K562 (cell line): Measurements from ENCODE around the gene CEP131. TPM values are rescaled to one million over a fixed set of nuclear protein-coding genes. Genes with fewer than 3 reads are reported as not detected.

Experiments
- ATAC-seq: fragments of 200-7000 bp; cut with Tn5 transposase; 3 replicates; pipeline ENCODE4 v1.9.1; 2020; ENCODE audit warnings: moderate library complexity
- BruUV-seq: library from RNA; stranded (reverse); fragments of 400-500 nt; replicated peaks from 2 replicates; lab custom pipeline; 2021; lab: Mats Ljungman, UMichigan
- CTCF ChIA-PET: fragments of 300-600 bp; formaldehyde crosslinking; extraction: SDS; loops from one replicate; lab custom pipeline; 2021; ENCODE audit warnings: low intra/inter-chr PET ratio; lab: Yijun Ruan, JAX
- POLR2A ChIA-PET: fragments of 300-600, 350-650 bp; sonication (Branson Sonifier 250); formaldehyde crosslinking; extraction: SDS; loops from one replicate; lab custom pipeline; 2021; ENCODE audit warnings: antibody characterized with exemption, inconsistent platforms; lab: Yijun Ruan, JAX
- DNase-seq, 4 experiments: peaks; one replicate each; pipeline versions ENCODE4 v3.0.0 to v3.0.0-alpha.2; 2011 to 2018; ENCODE audit warnings: low spot score in 3 of 4, mixed read lengths in 3 of 4; ENCODE audit errors: extremely low read depth in 1 of 4
- FAIRE-seq: peaks from 2 replicates; lab custom pipeline; 2011; peaks lifted over from hg19 to GRCh38; lab: Jason Lieb, UNC
- H2AFZ ChIP-seq: 2 replicates; pipeline ENCODE4 v1.6.0; 2011; ENCODE audit warnings: low read depth, low read length, control low read depth, inconsistent platforms
- H3K27ac ChIP-seq: fragments of 200-600 bp; 3 replicates; pipeline ENCODE4 v1.8.0; 2011; ENCODE audit warnings: low read depth, mild to moderate bottlenecking, control low read depth, inconsistent platforms, low read length, moderate library complexity, mixed read lengths; ENCODE audit errors: extremely low read depth
- H3K27me3 ChIP-seq, 2 experiments: fragments of 300-600 bp in 1 of 2; 2 replicates in 1 of 2; 3 replicates in 1 of 2; pipeline versions ENCODE4 v1.6.0 to v1.8.0; 2011; ENCODE audit warnings: inconsistent platforms in 2 of 2, low read length in 2 of 2, mild to moderate bottlenecking in 1 of 2, mixed read lengths in 1 of 2, moderate library complexity in 1 of 2; ENCODE audit not compliant: control insufficient read depth in 2 of 2, insufficient read depth in 2 of 2
- H3K36me3 ChIP-seq: fragments of 300-600 bp; 3 replicates; pipeline ENCODE4 v1.8.0; 2011; ENCODE audit warnings: mild to moderate bottlenecking, low read length, inconsistent platforms; ENCODE audit not compliant: control insufficient read depth, insufficient read depth
- H3K4me1 ChIP-seq, 2 experiments: fragments of 200-600 bp in 1 of 2; replicated peaks in 1 of 2; 2 replicates in 1 of 2; 3 replicates in 1 of 2; pipeline versions ENCODE4 v1.5.1 to v1.8.0; 2011; ENCODE audit warnings: inconsistent platforms in 2 of 2, low read length in 2 of 2, mild to moderate bottlenecking in 1 of 2, mixed read lengths in 1 of 2, moderate library complexity in 1 of 2; ENCODE audit not compliant: control insufficient read depth in 2 of 2, insufficient read depth in 2 of 2
- H3K4me2 ChIP-seq: 2 replicates; pipeline ENCODE4 v1.6.1; 2011; ENCODE audit warnings: low read length, control low read depth, inconsistent platforms, mixed read lengths; ENCODE audit not compliant: insufficient read depth
- H3K4me3 ChIP-seq: fragments of 200-600 bp; sonication (generic), shearing (Covaris generic); 2 replicates; pipeline ENCODE4 v1.5.1; 2016; ENCODE audit warnings: control low read depth, inconsistent platforms
- H3K79me2 ChIP-seq: fragments of 200-600 bp; 3 replicates; pipeline ENCODE4 v1.8.0; 2011; ENCODE audit warnings: low read length, inconsistent platforms; ENCODE audit not compliant: control insufficient read depth, insufficient read depth
- H3K9ac ChIP-seq, 2 experiments: 2 replicates each; pipeline versions ENCODE4 v1.6.0 to v1.6.1; 2011; ENCODE audit warnings: low read depth in 2 of 2, low read length in 2 of 2, control low read depth in 1 of 2, inconsistent platforms in 1 of 2, mild to moderate bottlenecking in 1 of 2, mixed read lengths in 1 of 2; ENCODE audit not compliant: insufficient read depth in 1 of 2
- H3K9me1 ChIP-seq: one replicate; pipeline ENCODE4 v1.6.0; 2011; ENCODE audit warnings: inconsistent platforms, mild to moderate bottlenecking, low read length, moderate library complexity; ENCODE audit not compliant: control insufficient read depth, insufficient read depth
- H3K9me3 ChIP-seq: replicated peaks from 2 replicates; pipeline ENCODE4 v1.5.1; 2011; ENCODE audit warnings: low read depth, low read length, inconsistent platforms; ENCODE audit not compliant: control insufficient read depth, insufficient read depth
- H4K20me1 ChIP-seq: replicated peaks from 2 replicates; pipeline ENCODE4 v1.6.1; 2011; ENCODE audit warnings: low read length, inconsistent platforms, mixed read lengths; ENCODE audit not compliant: control insufficient read depth, insufficient read depth
- CBX1 ChIP-seq: sonication (generic); IDR thresholded peaks from 2 replicates; pipeline ENCODE4 v1.6.1; 2016; ENCODE audit warnings: antibody characterized with exemption, low read depth, mild to moderate bottlenecking
- KDM1A ChIP-seq, 2 experiments: fragments of 450-650 bp; IDR thresholded peaks; 2 replicates each; pipeline ENCODE4 v1.6.1; 2016; ENCODE audit warnings: mild to moderate bottlenecking in 2 of 2
- MAFF ChIP-seq: IDR thresholded peaks from 2 replicates; pipeline ENCODE4 v1.6.1; 2012; ENCODE audit warnings: low read length, improper control_type of control experiment
- MBD2 ChIP-seq: sonication (generic); IDR thresholded peaks from 2 replicates; pipeline ENCODE4 v1.6.1; 2016; ENCODE audit warnings: low read depth, borderline replicate concordance
- MCM5 ChIP-seq: fragments of 450-650 bp; IDR thresholded peaks from 2 replicates; pipeline ENCODE4 v1.6.1; 2016; ENCODE audit warnings: low read depth
- POLR2AphosphoS2 ChIP-seq: IDR thresholded peaks from 2 replicates; pipeline ENCODE4 v1.6.1; 2012; ENCODE audit warnings: low read length, improper control_type of control experiment
- POLR2B ChIP-seq: fragments of 450-650 bp; IDR thresholded peaks from 2 replicates; pipeline ENCODE4 v1.6.1; 2018; ENCODE audit warnings: low read depth; ENCODE audit not compliant: partially characterized antibody
- RAD51 ChIP-seq: fragments of 450-650 bp; IDR thresholded peaks from 2 replicates; pipeline ENCODE4 v1.7.1; 2016; ENCODE audit warnings: low read depth, mild to moderate bottlenecking, borderline replicate concordance
- SRSF3 ChIP-seq: fragments of 200-400 bp; formaldehyde crosslinking; IDR thresholded peaks from 2 replicates; pipeline ENCODE4 v1.6.1; 2016; ENCODE audit warnings: mild to moderate bottlenecking, low read length, moderate library complexity; ENCODE audit not compliant: insufficient read depth
- TARDBP ChIP-seq: fragments of 450-650 bp; IDR thresholded peaks from 2 replicates; pipeline ENCODE4 v1.6.1; 2016
- ZC3H11A ChIP-seq: IDR thresholded peaks from 2 replicates; pipeline ENCODE4 v1.6.1; 2012; ENCODE audit warnings: low read depth, low read length, improper control_type of control experiment
- ZNF12 ChIP-seq: sonication (generic); formaldehyde crosslinking; IDR thresholded peaks from 2 replicates; pipeline ENCODE4 v1.4.0; 2020; ENCODE audit warnings: mild to moderate bottlenecking, missing genetic modification reagents
- ZNF408 ChIP-seq: fragments of 250-450 bp; sonication (Bioruptor Pico); IDR thresholded peaks from 2 replicates; pipeline ENCODE4 v1.4.0; 2020; ENCODE audit warnings: low read depth, mild to moderate bottlenecking, moderate library complexity
- ZNF507 ChIP-seq: conservative IDR thresholded peaks from 2 replicates; pipeline ENCODE4 v1.6.1; 2017; ENCODE audit warnings: missing genetic modification characterization, missing compliant biosample characterization
- WGBS: fragments of 100-300 bp; shearing (Covaris generic); methylation state at CpG from one replicate; pipeline ENCODE4 v1.1.6; 2016; ENCODE audit warnings: low coverage, mixed read lengths; ENCODE audit not compliant: insufficient coverage; ENCODE audit errors: missing lambda C conversion rate; 5-methylcytosine and 5-hydroxymethylcytosine counted together
- in situ Hi-C: fragments of 300-500 bp; cut with MboI; formaldehyde crosslinking; loops from 4 replicates; pipeline ENCODE4 v1.15.0; 2018; ENCODE audit warnings: inconsistent platforms, mixed read lengths
- intact Hi-C: fragments of 100-400 bp; cut with micrococcal nuclease; formaldehyde crosslinking; loops from 2 replicates; pipeline ENCODE4 v1.14.2; 2022
- polyA plus RNA-seq, 8 experiments: library from polyadenylated mRNA; depleted of rRNA in 4 of 8; stranded (reverse) in 5 of 8; unstranded in 3 of 8; fragments of >200 nt; fragmentation: Nextera tagmentation in 2 of 8; fragmentation: Illumina TruSeq in 1 of 8; extraction: Ambion mirVana in 2 of 8; extraction: Trizol in 1 of 8; gene quantifications; 2 replicates each; pipeline versions ENCODE4 v1.2.1 to v1.2.3, GENCODE V29; 2011 to 2014; ENCODE audit warnings: inconsistent platforms in 1 of 8, missing spikeins in 1 of 8
- total RNA-seq, 7 experiments: library from RNA; depleted of rRNA in 6 of 7; stranded (reverse); fragments of >200 nt in 6 of 7; fragmentation: Illumina TruSeq in 2 of 7; extraction: Trizol in 2 of 7; gene quantifications; 2 replicates each; pipeline versions ENCODE4 v1.2.1 to v1.2.3, GENCODE V29; 2011 to 2021; ENCODE audit warnings: low replicate concordance in 1 of 7
- TF ChIP-seq, protein P1 (sequence below): sonication (generic); formaldehyde crosslinking; IDR thresholded peaks from 2 replicates; pipeline ENCODE4 v1.8.1; 2023; ENCODE audit warnings: mild to moderate bottlenecking, missing genetic modification reagents
- TF ChIP-seq, protein P2 (sequence below): sonication (generic); formaldehyde crosslinking; IDR thresholded peaks from 2 replicates; pipeline ENCODE4 v1.8.0; 2023; ENCODE audit warnings: mild to moderate bottlenecking, missing genetic modification reagents
- TF ChIP-seq, protein P3 (sequence below): fragments of 450-650 bp; conservative IDR thresholded peaks from 2 replicates; pipeline ENCODE4 v1.6.1; 2016; ENCODE audit warnings: missing genetic modification characterization, low read depth, mild to moderate bottlenecking, missing compliant biosample characterization, moderate library complexity
- TF ChIP-seq, protein P4 (sequence below): sonication (generic); formaldehyde crosslinking; IDR thresholded peaks from 2 replicates; pipeline ENCODE4 v1.9.0; 2022; ENCODE audit warnings: mild to moderate bottlenecking, missing genetic modification reagents

CEP131 gene
- total and polyA plus RNA-seq, 9 of the 15 experiments (the other 6 are each of a cell fraction or from before 2014, with no cell fraction given), result 0.24 to 21.2 (median 2.3) TPM

DNA sequence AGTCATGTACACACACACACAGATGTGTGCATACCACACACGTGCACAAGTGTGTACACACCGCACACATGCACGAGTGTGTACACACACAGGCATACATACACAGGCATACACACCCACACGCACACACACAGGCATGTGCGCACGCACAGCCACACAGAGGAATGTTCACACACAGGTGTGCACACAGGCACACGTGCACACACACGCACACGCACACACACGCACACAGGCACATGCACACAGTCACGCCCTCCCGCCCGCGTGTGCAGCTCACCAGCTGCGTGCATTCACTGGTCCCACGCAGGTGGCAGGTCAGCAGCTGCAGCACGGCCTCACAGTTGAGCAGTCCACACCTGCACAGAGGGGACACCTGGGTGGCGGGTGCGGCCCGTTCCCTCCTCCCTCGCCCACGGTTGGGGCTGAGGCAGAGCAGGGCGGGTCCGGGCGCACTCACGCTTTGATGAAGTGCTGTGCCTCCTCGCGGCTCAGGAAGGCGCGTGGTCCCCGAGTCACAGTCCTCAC, 8.4 kb upstream of the CEP131 start:
- in situ Hi-C loops (loop anchor here (25.0 kb wide), 1 partner anchor 94 kb away; no protein-coding TSS in a partner anchor), intact Hi-C loops (loop anchor here (10.0 kb wide), 1 partner anchor 216 kb away; no protein-coding TSS in a partner anchor)
- CTCF ChIA-PET, result interaction anchor here (0.6 to 1.6 kb wide), 4 partner anchors 88 to 198 kb away, joined by 3 to 8 read pairs (median 3); no protein-coding TSS in a partner anchor
- Histone ChIP-seq H2AFZ (no peak overlapping the region), H3K27ac (no peak overlapping the region), H3K79me2 (no peaks in the 10 kb centered on the region; the same call in 2 of the 3 replicates), H4K20me1 (peaks cover 31% of the 10 kb centered on the region), H3K4me3 (no peak overlapping the region), H3K9ac (peak overlapping the region in 1 of 2 experiments; percentile 45; a peak in 1 of 4 replicates), H3K27me3 (no peaks in the 10 kb centered on the region), H3K36me3 (peaks cover 29% of the 10 kb centered on the region; the same call in 2 of the 3 replicates), H3K4me1 (peaks cover 25 to 66% of the 10 kb centered on the region in 2 experiments), H3K9me3 (no peaks in the 10 kb centered on the region), H3K9me1 (peaks cover 9% of the 10 kb centered on the region), H3K4me2 (no peak overlapping the region)
- ATAC-seq (no peak), DNase-seq (peak in 1 of 4 experiments; percentile 17), FAIRE-seq (no peak)
- POLR2A ChIA-PET, result interaction anchor here (0.6 kb wide), 1 partner anchor 10 kb away, joined by 3 read pairs; no protein-coding TSS in a partner anchor
- 91% methylated on average over 15 of the region's 31 CpGs for WGBS
- BruUV-seq, result no TSS peak
- TF ChIP-seq ZNF408 (no peak), CBX1 (no peak), SRSF3 (no peak), POLR2AphosphoS2 (no peak), RAD51 (no peak), POLR2B (no peak), ZNF507 (tag) (no peak), MAFF (no peak), ZNF12 (CRISPR knock-in tag) (no peak), MCM5 (no peak), ZC3H11A (no peak), TARDBP (no peak), MBD2 (no peak), KDM1A (IDR thresholded peaks at IDR 0.05) (peak in 1 of 2 experiments; percentile 95; a peak in 2 of 4 replicates)
- TF ChIP-seq, protein P1, sequence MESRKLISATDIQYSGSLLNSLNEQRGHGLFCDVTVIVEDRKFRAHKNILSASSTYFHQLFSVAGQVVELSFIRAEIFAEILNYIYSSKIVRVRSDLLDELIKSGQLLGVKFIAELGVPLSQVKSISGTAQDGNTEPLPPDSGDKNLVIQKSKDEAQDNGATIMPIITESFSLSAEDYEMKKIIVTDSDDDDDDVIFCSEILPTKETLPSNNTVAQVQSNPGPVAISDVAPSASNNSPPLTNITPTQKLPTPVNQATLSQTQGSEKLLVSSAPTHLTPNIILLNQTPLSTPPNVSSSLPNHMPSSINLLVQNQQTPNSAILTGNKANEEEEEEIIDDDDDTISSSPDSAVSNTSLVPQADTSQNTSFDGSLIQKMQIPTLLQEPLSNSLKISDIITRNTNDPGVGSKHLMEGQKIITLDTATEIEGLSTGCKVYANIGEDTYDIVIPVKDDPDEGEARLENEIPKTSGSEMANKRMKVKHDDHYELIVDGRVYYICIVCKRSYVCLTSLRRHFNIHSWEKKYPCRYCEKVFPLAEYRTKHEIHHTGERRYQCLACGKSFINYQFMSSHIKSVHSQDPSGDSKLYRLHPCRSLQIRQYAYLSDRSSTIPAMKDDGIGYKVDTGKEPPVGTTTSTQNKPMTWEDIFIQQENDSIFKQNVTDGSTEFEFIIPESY (CRISPR knock-in tag), result peak; percentile 82
- TF ChIP-seq, protein P2, sequence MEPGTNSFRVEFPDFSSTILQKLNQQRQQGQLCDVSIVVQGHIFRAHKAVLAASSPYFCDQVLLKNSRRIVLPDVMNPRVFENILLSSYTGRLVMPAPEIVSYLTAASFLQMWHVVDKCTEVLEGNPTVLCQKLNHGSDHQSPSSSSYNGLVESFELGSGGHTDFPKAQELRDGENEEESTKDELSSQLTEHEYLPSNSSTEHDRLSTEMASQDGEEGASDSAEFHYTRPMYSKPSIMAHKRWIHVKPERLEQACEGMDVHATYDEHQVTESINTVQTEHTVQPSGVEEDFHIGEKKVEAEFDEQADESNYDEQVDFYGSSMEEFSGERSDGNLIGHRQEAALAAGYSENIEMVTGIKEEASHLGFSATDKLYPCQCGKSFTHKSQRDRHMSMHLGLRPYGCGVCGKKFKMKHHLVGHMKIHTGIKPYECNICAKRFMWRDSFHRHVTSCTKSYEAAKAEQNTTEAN (CRISPR knock-in tag), result 0 out of 2 replicates have a peak, but pooled peaks have one; percentile 29
- TF ChIP-seq, protein P3, sequence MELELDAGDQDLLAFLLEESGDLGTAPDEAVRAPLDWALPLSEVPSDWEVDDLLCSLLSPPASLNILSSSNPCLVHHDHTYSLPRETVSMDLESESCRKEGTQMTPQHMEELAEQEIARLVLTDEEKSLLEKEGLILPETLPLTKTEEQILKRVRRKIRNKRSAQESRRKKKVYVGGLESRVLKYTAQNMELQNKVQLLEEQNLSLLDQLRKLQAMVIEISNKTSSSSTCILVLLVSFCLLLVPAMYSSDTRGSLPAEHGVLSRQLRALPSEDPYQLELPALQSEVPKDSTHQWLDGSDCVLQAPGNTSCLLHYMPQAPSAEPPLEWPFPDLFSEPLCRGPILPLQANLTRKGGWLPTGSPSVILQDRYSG (tag), result no peak
- TF ChIP-seq, protein P4, sequence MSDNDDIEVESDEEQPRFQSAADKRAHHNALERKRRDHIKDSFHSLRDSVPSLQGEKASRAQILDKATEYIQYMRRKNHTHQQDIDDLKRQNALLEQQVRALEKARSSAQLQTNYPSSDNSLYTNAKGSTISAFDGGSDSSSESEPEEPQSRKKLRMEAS (CRISPR knock-in tag), result peak; percentile 56
